IPS-20b (cell line): Measurements from ENCODE around the gene TNS3.

Experiments used
- H3K27ac ChIP-seq: one replicate; pipeline ENCODE4 v1.5.1; 2013; ENCODE audit warnings: low read length
- H3K27me3 ChIP-seq: 2 replicates; pipeline ENCODE4 v1.6.1; 2013; ENCODE audit warnings: mild to moderate bottlenecking, low read length, inconsistent platforms; ENCODE audit not compliant: insufficient read depth
- H3K36me3 ChIP-seq: 2 replicates; pipeline ENCODE4 v1.6.1; 2013; ENCODE audit warnings: low read depth, mild to moderate bottlenecking, inconsistent platforms, low read length, moderate library complexity; ENCODE audit not compliant: insufficient read depth
- H3K4me1 ChIP-seq: 2 replicates; pipeline ENCODE4 v1.6.1; 2013; ENCODE audit warnings: mild to moderate bottlenecking, control low read depth, inconsistent platforms, low read length, moderate library complexity; ENCODE audit not compliant: insufficient read depth
- H3K4me3 ChIP-seq: 2 replicates; pipeline ENCODE4 v1.5.1; 2013; ENCODE audit warnings: mild to moderate bottlenecking, low read length, inconsistent platforms
- H3K9ac ChIP-seq: 2 replicates; pipeline ENCODE4 v1.6.1; 2013; ENCODE audit warnings: low read depth, mild to moderate bottlenecking, inconsistent platforms, low read length, moderate library complexity
- H3K9me3 ChIP-seq: 2 replicates; pipeline ENCODE4 v1.6.1; 2013; ENCODE audit warnings: mild to moderate bottlenecking, low read depth, low read length, inconsistent platforms; ENCODE audit not compliant: insufficient read depth

The TNS3 gene

GRCh38 chr7:47375121-47375938 lies 206.6 kb downstream of the TNS3 start:
- H3K4me3 ChIP-seq, result no peak overlapping the region
- no peaks in the 10 kb centered on the region for H3K9me3 ChIP-seq
- H3K4me1 ChIP-seq, result peaks cover 25% of the 10 kb centered on the region
- H3K27me3 ChIP-seq, result no peaks in the 10 kb centered on the region
- H3K27ac ChIP-seq, result no peak overlapping the region
- H3K9ac ChIP-seq, result no peak overlapping the region
- H3K36me3 ChIP-seq, result no peaks in the 10 kb centered on the region

GRCh38 chr7:47374538-47374937 lies 207.4 kb downstream of the TNS3 start:
- H3K4me1 ChIP-seq, result peaks cover 17% of the 10 kb centered on the region; the same call in 1 of the 2 replicates
- H3K4me3 ChIP-seq, result no peak overlapping the region
- no peaks in the 10 kb centered on the region for H3K9me3 ChIP-seq
- no peaks in the 10 kb centered on the region for H3K27me3 ChIP-seq
- 0 out of 2 replicates have a peak, but pooled peaks cover 2% of the 10 kb centered on the region for H3K36me3 ChIP-seq
- H3K9ac ChIP-seq, result no peak overlapping the region
- H3K27ac ChIP-seq, result no peak overlapping the region

DNA sequence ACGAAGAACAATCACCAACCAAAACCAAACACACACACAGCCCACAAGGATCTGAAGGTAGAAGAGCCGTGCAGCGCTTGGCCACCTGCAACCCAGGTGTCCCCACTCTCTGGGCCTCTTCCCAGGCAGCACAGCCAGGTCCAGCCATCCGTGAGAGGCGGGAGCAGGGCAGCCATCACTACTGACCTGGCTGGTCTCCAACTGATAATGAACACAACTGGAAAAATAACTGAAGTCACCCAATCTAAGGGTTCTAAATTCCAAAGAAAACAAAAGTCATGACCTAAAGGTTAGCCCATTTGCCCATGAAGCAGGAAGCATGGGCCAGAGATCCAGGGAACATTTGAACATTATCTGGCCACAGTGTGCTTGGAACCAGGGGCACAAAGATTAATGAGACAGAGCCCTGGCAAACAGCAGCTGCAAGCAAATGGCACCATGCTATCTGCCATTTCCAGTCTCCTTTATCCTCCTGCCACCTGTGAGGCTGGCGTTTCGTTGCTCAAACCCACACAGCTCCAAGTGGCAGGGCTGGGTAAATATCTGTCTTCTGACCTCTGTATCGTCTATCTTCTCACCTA lies 207.9 kb downstream of the TNS3 start:
- Histone ChIP-seq H3K4me3 (no peak overlapping the region), H3K9ac (no peak overlapping the region), H3K27me3 (no peaks in the 10 kb centered on the region), H3K4me1 (peaks cover 12% of the 10 kb centered on the region; the same call in 1 of the 2 replicates), H3K36me3 (peaks cover 7% of the 10 kb centered on the region; the same call in 1 of the 2 replicates), H3K27ac (no peak overlapping the region), H3K9me3 (no peaks in the 10 kb centered on the region)

DNA sequence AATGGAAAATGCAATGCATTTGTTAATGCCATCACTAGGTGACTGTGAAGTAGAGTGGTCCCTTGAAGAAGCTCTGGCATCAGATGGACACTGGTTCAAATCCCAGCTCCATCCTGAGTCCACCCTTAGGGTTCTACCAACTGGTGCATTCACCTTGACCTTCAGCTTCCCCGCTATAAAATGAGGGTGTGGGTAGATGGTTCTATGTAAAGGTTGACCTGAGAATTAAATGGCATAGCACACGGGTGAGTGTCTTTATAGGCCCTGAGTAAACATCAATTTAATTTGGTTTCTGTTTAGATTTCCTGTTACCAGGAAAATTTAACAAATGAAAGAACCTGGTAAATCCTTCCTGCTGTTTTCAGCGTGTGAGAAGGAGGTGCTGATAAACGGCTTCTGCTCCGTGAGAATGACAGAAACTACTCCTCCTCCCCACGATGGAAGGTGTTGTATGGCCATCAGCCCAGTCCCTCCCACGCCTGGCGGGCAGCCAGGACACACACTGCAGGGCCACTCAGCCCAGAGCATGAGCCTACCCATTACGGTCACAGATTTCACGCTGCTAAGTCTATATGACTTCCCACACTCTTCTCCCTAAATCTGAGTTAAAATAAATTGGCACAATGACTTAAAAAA lies 210.1 kb downstream of the TNS3 start:
- Histone ChIP-seq H3K4me3 (no peak overlapping the region), H3K27me3 (no peaks in the 10 kb centered on the region), H3K9ac (no peak overlapping the region; the same call in 1 of the 2 replicates), H3K9me3 (no peaks in the 10 kb centered on the region), H3K4me1 (peaks cover 11% of the 10 kb centered on the region; the same call in 1 of the 2 replicates), H3K36me3 (peaks cover 20% of the 10 kb centered on the region; the same call in 1 of the 2 replicates), H3K27ac (no peak overlapping the region)

- H3K27me3 ChIP-seq, result no peaks in the 10 kb centered on the region
- H3K9ac ChIP-seq, result no peak overlapping the region
- H3K4me3 ChIP-seq, result no peak overlapping the region
- peaks cover 20% of the 10 kb centered on the region; the same call in 1 of the 2 replicates for H3K36me3 ChIP-seq
- H3K4me1 ChIP-seq, result peaks cover 11% of the 10 kb centered on the region; the same call in 1 of the 2 replicates
- no peak overlapping the region for H3K27ac ChIP-seq
- no peaks in the 10 kb centered on the region for H3K9me3 ChIP-seq
These were observed 210.6 kb downstream of the TNS3 start for GRCh38 chr7:47371317-47371716.

DNA sequence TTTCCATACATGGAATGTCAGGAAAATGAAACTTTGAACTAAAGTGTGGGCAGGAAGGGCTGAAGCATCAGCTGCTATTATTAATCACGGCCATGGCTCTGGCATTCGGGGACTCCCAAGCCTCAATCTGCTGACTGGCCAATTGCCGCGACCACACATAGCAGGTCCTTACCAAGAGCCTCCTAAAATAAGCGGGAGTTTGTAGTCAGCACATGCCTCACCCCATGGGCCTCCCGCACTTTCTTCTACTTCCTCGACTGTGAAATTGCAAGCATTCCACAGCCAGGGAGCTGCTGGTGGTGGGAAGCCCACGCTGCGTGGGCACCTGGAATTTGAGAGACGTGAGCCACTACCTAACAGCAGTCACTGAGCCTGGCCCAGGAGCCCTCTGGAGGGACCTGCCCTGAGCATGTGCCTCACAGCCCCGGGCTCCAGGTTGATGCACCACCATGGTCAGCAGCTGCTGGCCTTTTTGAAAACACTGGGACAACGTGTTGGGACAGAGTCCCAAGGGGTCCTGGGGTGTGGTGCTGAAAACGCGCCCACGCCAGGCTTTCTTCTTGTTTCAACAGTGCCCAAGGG lies 211.4 kb downstream of the TNS3 start:
- Histone ChIP-seq H3K9ac (no peak overlapping the region), H3K4me3 (no peak overlapping the region), H3K4me1 (peaks cover 11% of the 10 kb centered on the region; the same call in 1 of the 2 replicates), H3K36me3 (peaks cover 20% of the 10 kb centered on the region; the same call in 1 of the 2 replicates), H3K27me3 (no peaks in the 10 kb centered on the region), H3K9me3 (no peaks in the 10 kb centered on the region), H3K27ac (no peak overlapping the region)

DNA sequence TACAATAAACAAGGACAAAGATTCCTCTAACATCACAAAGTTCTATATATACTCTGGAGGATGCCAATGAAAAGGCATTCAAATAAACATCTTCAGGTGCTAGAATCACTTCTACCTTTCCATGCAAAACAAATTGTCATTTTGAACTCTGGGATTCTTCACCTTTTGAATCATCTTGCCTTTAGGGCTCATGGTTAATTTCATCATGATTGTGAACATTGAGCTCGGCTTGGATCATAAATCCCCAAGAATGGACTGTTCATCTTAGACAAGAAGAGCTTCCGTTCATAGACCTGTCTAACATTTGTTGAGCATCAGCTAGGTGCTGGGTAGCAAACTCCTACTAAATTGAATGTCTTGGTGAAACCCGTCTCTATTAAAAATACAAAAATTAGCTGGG lies 212.2 kb downstream of the TNS3 start:
- H3K36me3 ChIP-seq, result peaks cover 20% of the 10 kb centered on the region; the same call in 1 of the 2 replicates
- H3K9me3 ChIP-seq, result no peaks in the 10 kb centered on the region
- H3K27ac ChIP-seq, result no peak overlapping the region
- H3K4me3 ChIP-seq, result no peak overlapping the region
- H3K27me3 ChIP-seq, result no peaks in the 10 kb centered on the region
- H3K9ac ChIP-seq, result no peak overlapping the region
- H3K4me1 ChIP-seq, result peaks cover 11% of the 10 kb centered on the region; the same call in 1 of the 2 replicates

GRCh38 chr7:47368190-47368812 lies 213.6 kb downstream of the TNS3 start:
- H3K36me3 ChIP-seq, result peaks cover 20% of the 10 kb centered on the region; the same call in 1 of the 2 replicates
- H3K4me3 ChIP-seq, result no peak overlapping the region
- H3K27me3 ChIP-seq, result no peaks in the 10 kb centered on the region
- no peaks in the 10 kb centered on the region; the same call in 1 of the 2 replicates for H3K9me3 ChIP-seq
- H3K9ac ChIP-seq, result no peak overlapping the region
- peaks cover 11% of the 10 kb centered on the region; the same call in 1 of the 2 replicates for H3K4me1 ChIP-seq
- no peak overlapping the region for H3K27ac ChIP-seq

- H3K27me3 ChIP-seq, result no peaks in the 10 kb centered on the region
- no peaks in the 10 kb centered on the region; the same call in 1 of the 2 replicates for H3K9me3 ChIP-seq
- no peak overlapping the region for H3K27ac ChIP-seq
- no peak overlapping the region for H3K4me3 ChIP-seq
- no peak overlapping the region for H3K9ac ChIP-seq
- peaks cover 20% of the 10 kb centered on the region; the same call in 1 of the 2 replicates for H3K36me3 ChIP-seq
- peaks cover 10% of the 10 kb centered on the region; the same call in 1 of the 2 replicates for H3K4me1 ChIP-seq
These were observed 214.5 kb downstream of the TNS3 start for GRCh38 chr7:47367369-47367768.

GRCh38 chr7:47366960-47367359 lies 215.0 kb downstream of the TNS3 start:
- Histone ChIP-seq H3K36me3 (peaks cover 20% of the 10 kb centered on the region; the same call in 1 of the 2 replicates), H3K27ac (no peak overlapping the region), H3K4me3 (no peak overlapping the region), H3K9ac (no peak overlapping the region), H3K27me3 (no peaks in the 10 kb centered on the region), H3K4me1 (peaks cover 6% of the 10 kb centered on the region; the same call in 1 of the 2 replicates), H3K9me3 (no peaks in the 10 kb centered on the region; the same call in 1 of the 2 replicates)

GRCh38 chr7:47366211-47366610 lies 215.7 kb downstream of the TNS3 start:
- Histone ChIP-seq H3K4me1 (no peaks in the 10 kb centered on the region; the same call in 1 of the 2 replicates), H3K9ac (no peak overlapping the region), H3K4me3 (no peak overlapping the region), H3K36me3 (peaks cover 20% of the 10 kb centered on the region; the same call in 1 of the 2 replicates), H3K27ac (no peak overlapping the region), H3K9me3 (no peaks in the 10 kb centered on the region; the same call in 1 of the 2 replicates), H3K27me3 (no peaks in the 10 kb centered on the region)
